Measurements from ENCODE around the gene KLHDC4.

The KLHDC4 gene

GRCh38 chr16:87715231-87715630, 50.6 kb downstream of the KLHDC4 start:
- DNase-seq, result no peak

DNA sequence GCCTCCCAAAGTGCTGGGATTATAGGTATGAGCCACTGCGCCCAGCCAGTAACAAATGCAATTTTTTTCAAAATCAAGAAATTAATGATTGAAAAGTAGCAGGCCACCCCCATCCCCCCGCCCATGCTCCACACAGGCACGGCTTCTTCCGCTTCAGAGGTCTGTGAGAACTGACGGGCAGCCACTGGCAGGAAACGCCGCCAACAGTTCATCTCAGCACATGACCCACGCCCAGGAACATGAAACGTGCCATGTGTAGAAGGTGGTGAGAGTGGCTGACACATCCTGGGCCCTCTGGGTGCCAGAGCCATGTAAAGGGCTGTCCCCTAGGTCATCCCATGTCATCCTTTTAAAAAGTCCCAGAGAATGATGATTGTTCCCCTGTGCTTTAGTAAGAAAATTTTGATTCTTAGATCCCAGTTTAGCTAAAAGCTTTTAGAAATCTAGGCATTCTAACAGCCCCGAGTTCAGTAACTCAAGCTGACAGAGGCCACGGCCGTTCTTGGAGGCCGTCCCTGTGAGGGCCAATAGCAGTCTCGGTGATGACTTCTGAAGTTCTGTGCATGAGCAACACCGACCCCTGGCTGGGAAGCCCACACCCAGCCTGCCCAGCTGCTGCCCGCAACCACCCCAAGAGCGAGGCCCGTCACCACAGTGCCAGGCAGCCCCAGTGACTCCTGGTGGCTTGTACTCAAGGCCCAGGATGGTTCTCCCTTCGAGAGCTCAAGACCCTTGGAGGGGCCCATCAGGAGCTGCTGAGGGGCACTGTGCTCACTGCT, 52.1 kb downstream of the KLHDC4 start:
- DNase-seq, result no peak

DNA sequence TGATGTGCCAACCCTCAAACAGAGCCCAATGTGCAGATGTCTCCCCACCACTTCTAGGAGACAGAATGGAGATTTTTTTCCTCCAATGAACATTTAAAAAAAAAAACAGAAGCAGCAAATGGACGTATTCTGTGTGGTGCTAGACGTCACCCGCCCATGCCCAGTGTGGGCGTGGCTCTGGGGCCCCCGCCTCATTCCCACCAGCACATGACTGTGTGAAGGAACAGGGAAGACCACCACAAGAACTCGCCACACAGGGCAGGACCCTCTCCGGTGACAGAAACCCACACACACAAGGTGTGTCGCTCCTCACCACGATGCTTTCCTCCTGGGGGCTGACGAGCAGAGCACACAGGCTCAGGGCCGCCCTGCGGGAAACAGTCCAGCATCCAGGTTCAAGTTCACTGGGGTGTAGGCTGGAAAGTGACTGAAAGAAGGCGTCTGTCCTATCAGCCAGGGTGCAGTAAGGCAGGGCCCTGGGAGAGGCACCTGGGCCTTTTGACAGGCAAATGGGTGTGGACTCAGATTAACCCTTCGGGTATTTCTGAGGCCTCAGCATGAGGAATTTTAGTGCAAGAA, 53.5 kb downstream of the KLHDC4 start:
- no peak for DNase-seq

- DNase-seq, result no peak
These were observed 54.9 kb downstream of the KLHDC4 start for GRCh38 chr16:87710887-87711286.

GRCh38 chr16:87709677-87710076, 56.1 kb downstream of the KLHDC4 start:
- no peak for DNase-seq

GRCh38 chr16:87708881-87709638, 56.7 kb downstream of the KLHDC4 start:
- DNase-seq, result no peak

DNA sequence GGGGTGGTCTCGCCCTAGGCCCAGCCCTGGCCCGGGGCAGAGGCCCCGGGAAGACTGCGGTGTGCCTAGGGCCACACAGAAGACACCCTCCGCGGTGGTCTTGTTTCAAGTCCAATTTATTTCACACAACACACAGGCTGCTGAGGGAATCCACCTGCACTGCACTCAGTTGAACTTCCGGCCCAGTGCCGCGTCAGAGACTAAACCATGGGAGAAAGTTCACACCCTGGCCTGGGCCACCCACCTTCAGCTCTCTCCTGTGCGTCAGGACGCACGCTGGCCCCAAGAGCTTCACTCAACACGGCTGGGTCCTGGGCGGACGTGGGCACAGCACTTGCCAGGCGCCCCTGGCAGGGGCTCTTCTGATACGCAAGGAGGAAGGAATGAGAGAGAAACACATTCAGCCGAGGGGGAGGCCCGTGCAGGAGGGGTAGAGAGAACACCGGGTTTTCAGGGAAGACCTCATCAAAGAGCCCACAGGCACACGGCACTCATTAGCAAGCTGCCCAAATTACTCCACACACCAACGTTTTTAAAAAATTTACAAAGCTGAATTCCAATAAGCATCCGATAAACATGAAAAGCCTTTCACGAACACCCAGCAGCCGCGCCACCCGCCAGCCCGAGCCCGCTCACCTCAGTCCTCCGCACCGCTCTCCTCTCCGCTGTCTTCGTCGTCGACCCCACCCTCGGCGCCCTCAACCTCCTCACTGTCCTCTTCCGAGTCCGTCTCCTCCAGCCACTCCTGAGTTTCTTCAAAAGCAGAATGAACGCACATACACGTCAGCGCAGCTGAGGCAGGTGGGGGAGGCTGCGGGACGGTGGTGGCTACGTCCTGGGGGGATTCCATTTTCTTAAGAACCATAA, 57.8 kb downstream of the KLHDC4 start:
- DNase-seq, result no peak

- DNase-seq, result no peak
These were observed 58.7 kb downstream of the KLHDC4 start for GRCh38 chr16:87707097-87707496.

- DNase-seq, result no peak
These were observed 59.3 kb downstream of the KLHDC4 start for GRCh38 chr16:87706278-87707000.

GRCh38 chr16:87705771-87706277, 60.0 kb downstream of the KLHDC4 start:
- no peak for DNase-seq

DNA sequence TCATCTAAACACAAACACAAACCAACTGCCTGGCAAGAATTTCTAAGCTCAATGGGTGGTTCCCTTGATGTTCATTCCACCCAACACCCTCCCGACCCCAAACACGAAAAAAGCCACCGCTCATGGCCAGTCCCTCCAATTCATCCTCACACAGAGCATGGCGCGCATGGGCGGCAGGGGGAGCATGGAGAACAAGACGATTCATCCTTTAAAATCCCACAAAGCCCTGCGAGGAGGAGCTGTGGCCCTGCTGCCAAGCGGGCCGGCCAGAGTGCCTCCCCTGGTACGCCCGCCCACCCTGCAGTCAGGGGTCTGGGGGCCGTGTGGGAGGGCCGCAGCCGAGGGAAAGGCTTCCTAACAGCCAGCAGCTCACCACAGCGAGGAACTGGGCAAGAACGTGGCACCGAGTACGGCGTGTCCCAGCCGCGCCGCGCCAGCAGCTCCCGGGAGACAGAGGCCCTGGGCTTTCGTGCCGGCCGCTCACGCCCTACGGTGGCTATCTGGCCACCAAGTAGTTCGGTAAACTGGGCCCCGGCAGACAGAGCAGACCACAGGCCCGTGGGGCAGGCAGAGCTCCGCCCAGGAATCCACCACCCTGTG, 60.9 kb downstream of the KLHDC4 start:
- DNase-seq, result no peak

GRCh38 chr16:87703835-87704375, 61.9 kb downstream of the KLHDC4 start:
- no peak for DNase-seq

DNA sequence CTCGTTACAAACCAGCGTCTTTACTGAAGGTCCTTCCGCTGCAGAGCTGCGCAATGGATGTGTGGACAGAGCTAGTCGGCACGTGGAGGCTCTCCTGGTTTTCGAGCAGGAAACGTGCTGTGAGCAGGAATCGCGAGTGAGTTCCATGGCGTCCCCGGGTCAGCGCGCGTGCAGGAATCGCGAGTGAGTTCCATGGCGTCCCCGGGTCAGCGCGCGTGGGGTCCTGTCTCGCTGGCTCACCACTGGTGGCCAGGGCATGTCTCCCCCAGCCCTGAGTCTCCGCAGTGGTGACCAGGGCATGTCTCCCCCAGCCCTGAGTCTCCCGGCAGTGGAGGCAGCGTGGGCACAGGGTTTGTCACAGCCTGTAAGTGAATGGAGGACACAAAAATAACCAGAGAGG, 62.7 kb downstream of the KLHDC4 start:
- no peak for DNase-seq

- DNase-seq, result no peak
These were observed 63.4 kb downstream of the KLHDC4 start for GRCh38 chr16:87702325-87702811.

DNA sequence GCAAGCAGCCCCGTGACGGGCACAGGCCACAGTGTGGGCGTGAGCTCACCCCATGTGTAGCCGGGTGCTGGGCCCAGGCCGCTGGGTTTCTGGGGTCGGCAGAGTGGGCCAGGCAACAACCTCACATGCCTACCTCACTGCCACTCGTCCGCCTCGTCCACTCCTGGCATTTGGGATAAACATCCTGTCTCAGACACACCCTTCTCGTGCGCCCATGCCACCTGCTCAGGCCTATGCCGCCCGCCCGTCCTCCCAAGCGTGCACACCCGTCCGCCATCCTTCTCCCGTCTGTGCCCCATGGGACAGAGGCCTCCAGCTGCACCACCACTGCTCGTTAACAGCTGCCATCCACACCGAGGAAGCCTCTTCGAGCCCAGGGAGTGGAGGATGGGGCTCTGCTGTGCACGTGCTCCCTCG, 64.3 kb downstream of the KLHDC4 start:
- no peak for DNase-seq

- no peak for DNase-seq
These were observed 64.7 kb downstream of the KLHDC4 start for GRCh38 chr16:87701078-87701460.

GRCh38 chr16:87700406-87701077, 65.2 kb downstream of the KLHDC4 start:
- no peak for DNase-seq

GRCh38 chr16:87698676-87699199, 67.0 kb downstream of the KLHDC4 start:
- no peak for DNase-seq

- no peak for DNase-seq
These were observed 67.5 kb downstream of the KLHDC4 start for GRCh38 chr16:87698241-87698640.

DNA sequence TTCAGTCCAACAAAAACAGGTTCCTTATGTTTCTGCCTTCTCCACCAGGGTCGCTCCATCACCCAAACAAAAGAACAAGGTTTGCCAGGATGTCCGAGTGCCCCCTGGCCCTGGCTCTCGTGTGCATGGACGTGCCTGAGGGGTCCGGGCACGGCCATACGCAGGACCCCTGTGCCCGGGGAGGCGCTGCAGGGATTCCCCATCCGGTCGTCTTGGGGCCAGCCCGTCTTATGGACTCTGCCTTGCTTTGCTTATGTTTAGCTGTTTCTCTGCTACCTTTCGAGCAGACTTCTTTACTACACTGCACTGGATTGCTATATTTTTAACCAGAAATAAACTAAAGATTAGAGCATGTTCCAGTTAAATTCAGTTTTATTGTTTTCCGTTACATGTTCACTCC, 68.0 kb downstream of the KLHDC4 start:
- no peak for DNase-seq

Measured in NCI-H446 treated with DMSO at 0.1 percent for 48 hours (cell line).